HFFc6 (cell line): Measurements from ENCODE around the gene WTIP. TPM values are rescaled to one million over a fixed set of nuclear protein-coding genes. Genes with fewer than 3 reads are reported as not detected.

Experiments
- DNase-seq: peaks from one replicate; pipeline ENCODE4 v3.0.0-alpha.2; 2018
- H3K27ac Mint-ChIP-seq: 2 replicates; pipeline ENCODE4 v1.8.0; 2020; ENCODE audit warnings: mild to moderate bottlenecking, mixed read lengths
- H3K27me3 Mint-ChIP-seq: 2 replicates; pipeline ENCODE4 v1.8.0; 2021; ENCODE audit warnings: mild to moderate bottlenecking, moderate library complexity, mixed read lengths; ENCODE audit not compliant: insufficient read depth
- H3K36me3 Mint-ChIP-seq: 2 replicates; pipeline ENCODE4 v1.8.0; 2021; ENCODE audit warnings: low read depth, mixed read lengths
- H3K4me1 Mint-ChIP-seq: 2 replicates; pipeline ENCODE4 v1.8.0; 2020; ENCODE audit warnings: low read depth, mixed read lengths
- H3K4me3 Mint-ChIP-seq: 2 replicates; pipeline ENCODE4 v1.8.0; 2020; ENCODE audit warnings: mild to moderate bottlenecking, moderate library complexity, mixed read lengths
- H3K9me3 Mint-ChIP-seq: 2 replicates; pipeline ENCODE4 v1.8.0; 2020; ENCODE audit warnings: mild to moderate bottlenecking, mixed read lengths
- CTCF ChIP-seq: fragments of 200-600 bp; sonication (generic); IDR thresholded peaks from 2 replicates; pipeline ENCODE4 v1.5.0; 2021; ENCODE audit warnings: antibody characterized with exemption, mild to moderate bottlenecking
- total RNA-seq, 6 experiments: library from RNA; stranded (reverse); fragmentation: NEBNext Ultra II Directional; extraction: Animal tissue kit (Norgen Biotek cat#: 25700); gene quantifications; 2 replicates in 1 of 6; 3 replicates in 5 of 6; pipeline ENCODE4 v1.2.3, GENCODE V29; 2021

The WTIP gene
- total RNA-seq, 6 experiments from 2014 or later = 27.8 to 35.1 (median 29.4) TPM

GRCh38 chr19:34481861-34482379, 362 bp downstream of the WTIP start:
- Mint-ChIP-seq H3K36me3 (peaks cover 12% of the 10 kb centered on the region), H3K4me1 (peaks cover 24% of the 10 kb centered on the region), H3K27ac (no peak overlapping the region), H3K4me3 (no peak overlapping the region), H3K27me3 (peaks cover 2% of the 10 kb centered on the region), H3K9me3 (no peaks in the 10 kb centered on the region)
- no peak for TF ChIP-seq CTCF
- DNase-seq = no peak

GRCh38 chr19:34482380-34483250, 1.1 kb downstream of the WTIP start:
- H3K27ac Mint-ChIP-seq = peak overlapping the region; percentile 66
- peaks cover 12% of the 10 kb centered on the region for H3K36me3 Mint-ChIP-seq
- H3K4me3 Mint-ChIP-seq = peak overlapping the region; percentile 87
- H3K4me1 Mint-ChIP-seq = peaks cover 24% of the 10 kb centered on the region
- peaks cover 2% of the 10 kb centered on the region for H3K27me3 Mint-ChIP-seq
- DNase-seq = no peak
- no peak for TF ChIP-seq CTCF
- no peaks in the 10 kb centered on the region for H3K9me3 Mint-ChIP-seq

- H3K4me1 Mint-ChIP-seq = peaks cover 28% of the 10 kb centered on the region
- H3K27me3 Mint-ChIP-seq = peaks cover 2% of the 10 kb centered on the region
- no peak; the same call in 1 of the 2 replicates for TF ChIP-seq CTCF
- no peak overlapping the region for H3K27ac Mint-ChIP-seq
- H3K4me3 Mint-ChIP-seq = peak overlapping the region; percentile 47; the same call in 1 of the 2 replicates
- H3K36me3 Mint-ChIP-seq = peaks cover 12% of the 10 kb centered on the region
- no peaks in the 10 kb centered on the region for H3K9me3 Mint-ChIP-seq
- no peak for DNase-seq
Observed at GRCh38 chr19:34484328-34484727, 2.8 kb downstream of the WTIP start.

GRCh38 chr19:34485831-34486230, 4.3 kb downstream of the WTIP start:
- H3K4me1 Mint-ChIP-seq = peaks cover 29% of the 10 kb centered on the region
- H3K9me3 Mint-ChIP-seq = no peaks in the 10 kb centered on the region
- no peak for TF ChIP-seq CTCF
- peaks cover 12% of the 10 kb centered on the region for H3K36me3 Mint-ChIP-seq
- no peak for DNase-seq
- no peak overlapping the region for H3K4me3 Mint-ChIP-seq
- H3K27ac Mint-ChIP-seq = peak overlapping the region; percentile 48; the same call in 1 of the 2 replicates
- H3K27me3 Mint-ChIP-seq = peaks cover 2% of the 10 kb centered on the region

GRCh38 chr19:34487651-34488051, 6.1 kb downstream of the WTIP start:
- Mint-ChIP-seq H3K27me3 (peaks cover 3% of the 10 kb centered on the region), H3K4me1 (peaks cover 29% of the 10 kb centered on the region), H3K4me3 (no peak overlapping the region), H3K27ac (no peak overlapping the region), H3K36me3 (peaks cover 12% of the 10 kb centered on the region), H3K9me3 (no peaks in the 10 kb centered on the region)
- no peak for DNase-seq
- no peak for TF ChIP-seq CTCF
